Mucosa of descending colon (tissue), 3 donors: Measurements from ENCODE around the gene PTPRM. TPM values are rescaled to one million over a fixed set of nuclear protein-coding genes. Genes with fewer than 3 reads are reported as not detected.
A peak's percentile ranks its signal among the peaks of the same experiment; 100 is the strongest.

Experiments
- ATAC-seq: fragments of 200-7000 bp; cut with Tn5 transposase; one replicate; pipeline ENCODE4 v1.9.1; 2020; ENCODE audit warnings: mild to moderate bottlenecking, moderate library complexity
- DNase-seq, 3 donors: peaks; one replicate each; pipeline ENCODE4 v3.0.0-alpha.2; 2020
- H3K36me3 ChIP-seq: fragments of 200-600 bp; one replicate; pipeline ENCODE4 v1.8.0; 2021; ENCODE audit warnings: low read depth, mild to moderate bottlenecking
- H3K4me1 ChIP-seq: fragments of 200-600 bp; one replicate; pipeline ENCODE4 v1.8.0; 2021; ENCODE audit warnings: low read depth, mild to moderate bottlenecking
- H3K4me3 ChIP-seq: fragments of 200-600 bp; one replicate; pipeline ENCODE4 v1.8.0; 2021; ENCODE audit warnings: mild to moderate bottlenecking
- H3K9me3 ChIP-seq: fragments of 200-600 bp; one replicate; pipeline ENCODE4 v1.8.0; 2021; ENCODE audit warnings: mild to moderate bottlenecking
- CTCF ChIP-seq: fragments of 200-600 bp; IDR thresholded peaks from one replicate; pipeline ENCODE4 v1.8.0; 2022; ENCODE audit warnings: antibody characterized with exemption, mild to moderate bottlenecking
- intact Hi-C, 2 donors: fragments of 100-400 bp; cut with DNase I in 1 of 2; cut with micrococcal nuclease in 1 of 2; formaldehyde crosslinking; loops; one replicate each; pipeline versions ENCODE4 v1.11.0 to v1.11.1; 2022; cut with DNase I, micrococcal nuclease
- total RNA-seq, 3 donors: library from RNA; stranded (reverse); fragmentation: NEBNext Ultra II Directional in 2 of 3; extraction: Animal tissue kit (Norgen Biotek cat#: 25700) in 2 of 3; gene quantifications; one replicate each; pipeline versions ENCODE4 v1.2.1 to v1.2.4, GENCODE V29; 2021 to 2023
- donor health status: DM: no; HTN: no; CAD: no; lungs with moderate emphysema.
- donor health status: DM: no; HTN: no; CAD: no.
- donor health status: DM: no; HTN: yes; CAD: no.

PTPRM gene
- total RNA-seq, 3 donors from 2014 or later: 15.3 to 41.1 (median 19.6) TPM

- no peaks in the 10 kb centered on the region for H3K36me3 ChIP-seq
- no peak for ATAC-seq
- H3K9me3 ChIP-seq: no peaks in the 10 kb centered on the region
- TF ChIP-seq CTCF: no peak
- H3K4me1 ChIP-seq: peaks cover under 1% of the 10 kb centered on the region
- no peak overlapping the region for H3K4me3 ChIP-seq
- DNase-seq: no peak
- intact Hi-C loops: no loop called here
Observed at GRCh38 chr18:7940971-7941370, 373.9 kb downstream of the PTPRM start.

GRCh38 chr18:7941533-7941932, 374.4 kb downstream of the PTPRM start:
- no peaks in the 10 kb centered on the region for H3K9me3 ChIP-seq
- H3K36me3 ChIP-seq: no peaks in the 10 kb centered on the region
- TF ChIP-seq CTCF: no peak
- DNase-seq (peak; percentile 55 to 91 (median 71)), ATAC-seq (peak; percentile 93)
- H3K4me3 ChIP-seq: no peak overlapping the region
- intact Hi-C loops: no loop called here
- peaks cover 6% of the 10 kb centered on the region for H3K4me1 ChIP-seq

GRCh38 chr18:7945882-7946281, 378.8 kb downstream of the PTPRM start:
- Histone ChIP-seq H3K4me1 (peaks cover 9% of the 10 kb centered on the region), H3K9me3 (no peaks in the 10 kb centered on the region), H3K4me3 (no peak overlapping the region), H3K36me3 (no peaks in the 10 kb centered on the region)
- ATAC-seq (peak; percentile 39), DNase-seq (no peak)
- no peak for TF ChIP-seq CTCF
- intact Hi-C loops: no loop called here

DNA sequence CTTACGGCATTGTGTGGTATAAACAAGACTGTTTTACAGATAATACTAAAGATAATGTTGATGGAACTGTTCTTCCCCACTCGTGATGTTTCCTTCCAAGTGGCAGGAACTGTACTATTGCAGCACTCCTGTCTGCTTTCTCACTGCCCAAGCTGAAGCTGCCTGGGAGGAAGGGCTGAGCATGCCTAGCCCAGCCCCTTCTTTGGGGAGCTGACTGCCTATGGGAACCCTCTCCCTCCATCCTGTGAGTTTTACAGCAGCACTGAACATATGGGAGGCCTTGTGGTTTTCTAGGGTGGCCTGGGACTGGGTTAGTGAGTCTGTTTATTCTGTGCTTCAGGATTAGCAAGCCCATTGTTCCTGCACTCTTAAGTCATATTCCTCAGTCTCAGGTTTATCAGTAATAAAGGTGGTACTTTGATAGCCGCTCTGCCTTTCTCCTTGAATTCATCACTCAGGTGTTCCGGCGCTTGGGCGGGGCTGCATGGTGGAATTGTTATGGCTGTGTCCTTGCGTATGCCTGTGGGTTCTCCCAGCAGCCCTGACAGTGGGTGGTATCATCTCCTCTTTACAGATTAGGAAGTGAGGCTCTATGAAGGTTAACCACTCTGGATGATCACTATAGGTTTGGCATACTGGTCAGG, 379.7 kb downstream of the PTPRM start:
- Histone ChIP-seq H3K9me3 (no peaks in the 10 kb centered on the region), H3K36me3 (no peaks in the 10 kb centered on the region), H3K4me3 (no peak overlapping the region), H3K4me1 (peaks cover 9% of the 10 kb centered on the region)
- ATAC-seq (peak; percentile 68), DNase-seq (peak; percentile 50 to 61 (median 57))
- no peak for TF ChIP-seq CTCF
- intact Hi-C loops: no loop called here

DNA sequence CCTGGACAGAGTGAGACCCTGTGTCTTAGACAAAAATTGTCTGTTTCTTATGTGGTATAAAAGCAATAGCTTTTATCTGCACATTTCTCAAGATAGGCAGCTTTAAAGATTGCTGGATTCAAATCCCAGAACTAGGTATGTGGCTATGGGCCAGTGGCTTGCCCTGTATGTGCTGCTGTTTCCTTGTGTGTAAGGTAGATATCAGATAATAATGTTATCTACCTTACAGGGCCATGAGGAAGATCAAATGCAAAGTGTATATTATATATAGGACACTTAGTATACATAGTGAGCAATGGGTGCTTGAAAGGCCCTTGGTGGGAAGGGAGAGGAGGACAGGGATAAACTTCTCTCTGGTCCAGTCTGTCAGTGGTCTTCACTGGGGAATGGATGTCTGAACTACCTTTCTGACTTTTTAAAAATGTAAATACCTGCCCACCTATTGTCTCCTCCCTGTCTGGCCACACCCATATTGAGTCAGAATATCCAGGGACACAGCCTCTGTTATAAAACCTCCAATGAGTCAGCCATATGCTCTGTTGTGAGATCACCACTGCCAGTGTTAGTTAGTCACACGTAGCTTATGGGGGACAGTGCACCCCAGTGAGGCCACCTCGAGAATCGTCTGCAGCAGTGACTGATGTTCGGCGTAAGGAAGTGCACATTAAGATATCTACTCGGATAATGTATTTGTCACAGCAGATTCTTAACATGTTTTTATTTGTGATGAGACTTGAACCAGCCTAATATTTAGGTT, 383.4 kb downstream of the PTPRM start:
- TF ChIP-seq CTCF: no peak
- DNase-seq (peak in 1 of 3 donors; percentile 31), ATAC-seq (peak; percentile 88)
- H3K36me3 ChIP-seq: no peaks in the 10 kb centered on the region
- H3K9me3 ChIP-seq: no peaks in the 10 kb centered on the region
- peaks cover 9% of the 10 kb centered on the region for H3K4me1 ChIP-seq
- intact Hi-C loops: no loop called here
- no peak overlapping the region for H3K4me3 ChIP-seq
